ENCODE measurements around the gene SCO2.

SCO2 gene

GRCh38 chr22:50503475-50504145 is 21.8 kb downstream of the SCO2 start:
- Histone ChIP-seq H3K4me2 (ENCODE audit: low read length) (no peak overlapping the region), H4K8ac (ENCODE audit: low read depth, low read length) (no peak overlapping the region), H2BK12ac (ENCODE audit: low read length) (no peak overlapping the region), H3K79me1 (ENCODE audit: low read length) (peaks cover 8% of the 10 kb centered on the region), H2BK5ac (ENCODE audit: low read depth, low read length, poor library complexity) (no peak overlapping the region), H3K9me3 (ENCODE audit: insufficient read depth, low read depth, low read length) (no peaks in the 10 kb centered on the region), H3K18ac (ENCODE audit: low read length) (no peak overlapping the region), H3K14ac (ENCODE audit: low read length) (no peak overlapping the region), H2BK120ac (ENCODE audit: insufficient read depth, low read length, poor library complexity) (no peak overlapping the region), H3K36me3 (ENCODE audit: control insufficient read depth in 1 of 2, insufficient read depth in 2 of 2, low read length in 2 of 2) (peaks cover 36 to 37% of the 10 kb centered on the region in 2 experiments), H3K27ac (ENCODE audit: low read depth, low read length) (no peak overlapping the region), H3K9ac (ENCODE audit: low read length) (no peak overlapping the region), H4K91ac (ENCODE audit: low read depth, low read length) (no peak overlapping the region), H3K23ac (ENCODE audit: low read length) (no peak overlapping the region), H3K79me2 (ENCODE audit: control insufficient read depth, insufficient read depth, low read length, poor library complexity) (peaks cover 13% of the 10 kb centered on the region), H2AK5ac (ENCODE audit: low read length) (no peak overlapping the region), H2AFZ (ENCODE audit: insufficient read depth, low read length, poor library complexity) (no peak overlapping the region), H3K4me3 (ENCODE audit: low read depth, low read length) (no peak overlapping the region), H3K4ac (ENCODE audit: low read depth, low read length) (no peak overlapping the region), H3K27me3 (ENCODE audit: insufficient read depth, low read length) (no peaks in the 10 kb centered on the region), H3K4me1 (ENCODE audit: control insufficient read depth in 1 of 2, insufficient read depth in 2 of 2, low read length in 2 of 2) (peaks cover 6 to 12% of the 10 kb centered on the region in 2 experiments), H4K12ac (ENCODE audit: low read depth, low read length) (no peak overlapping the region)
- no CpG with 5 or more reads among the region's 26 CpGs for WGBS (ENCODE audit: extremely low coverage, insufficient coverage, insufficient read length)
- no peak for DNase-seq

DNA sequence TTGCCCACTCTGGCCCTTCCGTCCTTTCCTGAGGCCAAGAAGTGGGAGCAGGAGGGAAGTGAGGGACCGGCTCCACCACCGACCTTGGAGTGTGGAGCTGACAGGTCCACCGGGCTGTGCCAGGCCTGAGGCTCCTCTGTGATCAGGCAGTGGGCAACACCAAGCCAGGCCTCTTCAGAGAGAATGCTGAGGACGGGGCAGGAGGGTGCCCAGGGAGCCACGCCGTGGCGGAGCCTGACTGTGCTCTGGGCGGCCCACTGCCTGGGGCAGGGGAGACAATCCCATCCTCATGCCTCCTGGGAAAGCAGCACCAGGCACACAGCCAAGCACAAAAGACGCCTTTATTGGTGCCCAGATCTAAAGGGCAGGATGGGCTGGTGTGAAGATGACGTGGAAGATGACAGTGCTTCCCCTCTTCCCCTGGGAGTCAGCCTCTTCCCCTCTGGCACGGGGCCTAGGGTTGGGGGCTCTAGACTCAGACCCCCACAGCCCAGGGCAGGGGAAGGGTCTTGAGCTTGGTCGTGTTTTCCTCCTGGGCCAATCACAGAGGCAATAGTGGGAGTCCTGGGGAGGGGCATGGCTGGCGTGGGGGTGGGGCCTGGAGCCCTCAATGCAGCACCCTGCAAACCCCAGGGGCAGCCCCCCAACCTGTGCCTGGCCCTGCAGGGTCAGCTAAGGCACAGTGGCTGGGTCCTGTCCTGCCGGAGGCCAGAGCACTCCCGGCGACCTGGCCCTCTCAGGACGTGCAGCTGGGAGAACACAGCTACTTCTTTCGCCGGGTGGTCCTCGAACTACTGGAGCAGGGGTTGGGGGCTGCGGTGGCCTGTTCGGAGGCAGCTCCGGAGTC is 22.5 kb downstream of the SCO2 start:
- no peak overlapping the region for H3K4ac ChIP-seq (ENCODE audit: low read depth, low read length)
- H3K4me2 ChIP-seq (ENCODE audit: low read length): no peak overlapping the region
- no peak overlapping the region for H2BK120ac ChIP-seq (ENCODE audit: insufficient read depth, low read length, poor library complexity)
- WGBS (ENCODE audit: extremely low coverage, insufficient coverage, insufficient read length): no CpG with 5 or more reads among the region's 24 CpGs
- H3K9ac ChIP-seq (ENCODE audit: low read length): no peak overlapping the region
- H2BK12ac ChIP-seq (ENCODE audit: low read length): no peak overlapping the region
- H3K4me1 ChIP-seq (ENCODE audit: control insufficient read depth in 1 of 2, insufficient read depth in 2 of 2, low read length in 2 of 2): peaks cover 8 to 13% of the 10 kb centered on the region in 2 experiments
- H3K36me3 ChIP-seq (ENCODE audit: control insufficient read depth in 1 of 2, insufficient read depth in 2 of 2, low read length in 2 of 2): peaks cover 36 to 37% of the 10 kb centered on the region in 2 experiments
- no peak overlapping the region for H2AK5ac ChIP-seq (ENCODE audit: low read length)
- no peak overlapping the region for H3K27ac ChIP-seq (ENCODE audit: low read depth, low read length)
- no peak overlapping the region for H3K4me3 ChIP-seq (ENCODE audit: low read depth, low read length)
- H3K79me2 ChIP-seq (ENCODE audit: control insufficient read depth, insufficient read depth, low read length, poor library complexity): peaks cover 8% of the 10 kb centered on the region
- no peak overlapping the region for H4K12ac ChIP-seq (ENCODE audit: low read depth, low read length)
- H3K79me1 ChIP-seq (ENCODE audit: low read length): peaks cover 5% of the 10 kb centered on the region
- no peaks in the 10 kb centered on the region for H3K27me3 ChIP-seq (ENCODE audit: insufficient read depth, low read length)
- no peaks in the 10 kb centered on the region for H3K9me3 ChIP-seq (ENCODE audit: insufficient read depth, low read depth, low read length)
- no peak overlapping the region for H3K23ac ChIP-seq (ENCODE audit: low read length)
- H2AFZ ChIP-seq (ENCODE audit: insufficient read depth, low read length, poor library complexity): no peak overlapping the region
- DNase-seq: no peak
- no peak overlapping the region for H4K8ac ChIP-seq (ENCODE audit: low read depth, low read length)
- H4K91ac ChIP-seq (ENCODE audit: low read depth, low read length): no peak overlapping the region
- no peak overlapping the region for H3K18ac ChIP-seq (ENCODE audit: low read length)
- no peak overlapping the region for H3K14ac ChIP-seq (ENCODE audit: low read length)
- H2BK5ac ChIP-seq (ENCODE audit: low read depth, low read length, poor library complexity): no peak overlapping the region

DNA sequence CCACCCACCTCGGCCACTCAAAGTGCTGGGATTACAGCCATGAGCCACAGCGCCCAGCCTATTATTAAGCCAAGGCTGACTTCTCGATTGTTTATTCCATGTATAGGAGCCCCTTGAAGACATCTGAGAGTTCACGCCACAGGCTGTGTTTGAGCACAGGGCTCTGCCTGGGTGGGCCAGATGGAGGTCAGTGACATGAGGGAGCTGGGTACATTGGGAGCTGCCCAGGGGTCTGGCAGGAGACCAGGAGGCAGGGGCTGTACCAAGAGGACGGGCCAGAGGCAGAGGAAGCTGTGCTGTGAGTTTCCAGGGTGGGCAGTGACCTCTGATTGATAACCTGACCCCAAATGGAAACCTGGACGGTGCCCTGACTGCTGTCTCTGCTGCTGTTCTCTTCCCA is 23.3 kb downstream of the SCO2 start:
- Histone ChIP-seq H3K4me1 (ENCODE audit: control insufficient read depth in 1 of 2, insufficient read depth in 2 of 2, low read length in 2 of 2) (peaks cover 9 to 16% of the 10 kb centered on the region in 2 experiments), H3K9me3 (ENCODE audit: insufficient read depth, low read depth, low read length) (no peaks in the 10 kb centered on the region), H4K12ac (ENCODE audit: low read depth, low read length) (no peak overlapping the region), H2BK12ac (ENCODE audit: low read length) (no peak overlapping the region), H3K27me3 (ENCODE audit: insufficient read depth, low read length) (no peaks in the 10 kb centered on the region), H2BK120ac (ENCODE audit: insufficient read depth, low read length, poor library complexity) (no peak overlapping the region), H3K36me3 (ENCODE audit: control insufficient read depth in 1 of 2, insufficient read depth in 2 of 2, low read length in 2 of 2) (peaks cover 36 to 37% of the 10 kb centered on the region in 2 experiments), H3K14ac (ENCODE audit: low read length) (no peak overlapping the region), H3K79me1 (ENCODE audit: low read length) (peaks cover 2% of the 10 kb centered on the region), H3K4me3 (ENCODE audit: low read depth, low read length) (no peak overlapping the region), H3K4ac (ENCODE audit: low read depth, low read length) (no peak overlapping the region), H2AFZ (ENCODE audit: insufficient read depth, low read length, poor library complexity) (no peak overlapping the region), H4K91ac (ENCODE audit: low read depth, low read length) (no peak overlapping the region), H3K18ac (ENCODE audit: low read length) (no peak overlapping the region), H2AK5ac (ENCODE audit: low read length) (no peak overlapping the region), H3K9ac (ENCODE audit: low read length) (no peak overlapping the region), H3K27ac (ENCODE audit: low read depth, low read length) (no peak overlapping the region), H2BK5ac (ENCODE audit: low read depth, low read length, poor library complexity) (no peak overlapping the region), H3K23ac (ENCODE audit: low read length) (no peak overlapping the region), H4K8ac (ENCODE audit: low read depth, low read length) (no peak overlapping the region), H3K79me2 (ENCODE audit: control insufficient read depth, insufficient read depth, low read length, poor library complexity) (peaks cover 4% of the 10 kb centered on the region), H3K4me2 (ENCODE audit: low read length) (no peak overlapping the region)
- no peak for DNase-seq
- no CpG with 5 or more reads among the region's 6 CpGs for WGBS (ENCODE audit: extremely low coverage, insufficient coverage, insufficient read length)

DNA sequence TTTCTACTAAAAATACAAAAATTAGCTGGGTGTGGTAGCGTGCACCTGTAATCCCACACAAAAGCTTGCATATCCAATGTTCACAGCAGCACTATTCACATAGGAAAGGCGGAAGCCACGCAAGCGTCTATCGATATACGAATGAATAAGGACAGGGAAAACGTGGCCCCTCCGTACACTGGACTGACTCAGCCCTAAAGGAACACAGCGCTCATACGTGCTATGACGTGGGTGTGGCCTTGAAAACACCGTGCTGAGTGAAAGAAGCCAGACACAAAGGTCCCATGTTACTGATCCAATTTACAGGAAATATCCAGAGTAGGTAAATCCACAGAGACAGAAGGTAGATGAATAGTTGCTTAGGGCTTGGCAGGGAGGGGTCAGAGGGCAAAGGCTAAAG is 24.9 kb downstream of the SCO2 start:
- H2BK120ac ChIP-seq (ENCODE audit: insufficient read depth, low read length, poor library complexity): no peak overlapping the region
- no CpG with 5 or more reads among the region's 12 CpGs for WGBS (ENCODE audit: extremely low coverage, insufficient coverage, insufficient read length)

More for the DNA sequence above, 24.9 kb downstream of the SCO2 start:
- Histone ChIP-seq H3K27me3 (ENCODE audit: insufficient read depth, low read length) (no peaks in the 10 kb centered on the region), H3K27ac (ENCODE audit: low read depth, low read length) (no peak overlapping the region), H2BK5ac (ENCODE audit: low read depth, low read length, poor library complexity) (no peak overlapping the region), H3K18ac (ENCODE audit: low read length) (no peak overlapping the region), H4K91ac (ENCODE audit: low read depth, low read length) (no peak overlapping the region), H3K79me2 (ENCODE audit: control insufficient read depth, insufficient read depth, low read length, poor library complexity) (no peaks in the 10 kb centered on the region), H2BK12ac (ENCODE audit: low read length) (no peak overlapping the region), H3K23ac (ENCODE audit: low read length) (no peak overlapping the region), H3K36me3 (ENCODE audit: control insufficient read depth in 1 of 2, insufficient read depth in 2 of 2, low read length in 2 of 2) (peaks cover 28 to 29% of the 10 kb centered on the region in 2 experiments), H3K4me3 (ENCODE audit: low read depth, low read length) (no peak overlapping the region), H3K14ac (ENCODE audit: low read length) (no peak overlapping the region), H2AFZ (ENCODE audit: insufficient read depth, low read length, poor library complexity) (no peak overlapping the region), H3K4ac (ENCODE audit: low read depth, low read length) (no peak overlapping the region), H3K9ac (ENCODE audit: low read length) (no peak overlapping the region), H4K8ac (ENCODE audit: low read depth, low read length) (no peak overlapping the region), H4K12ac (ENCODE audit: low read depth, low read length) (no peak overlapping the region), H2AK5ac (ENCODE audit: low read length) (no peak overlapping the region), H3K9me3 (ENCODE audit: insufficient read depth, low read depth, low read length) (no peaks in the 10 kb centered on the region), H3K4me1 (ENCODE audit: control insufficient read depth in 1 of 2, insufficient read depth in 2 of 2, low read length in 2 of 2) (peaks cover 3 to 6% of the 10 kb centered on the region in 2 experiments), H3K79me1 (ENCODE audit: low read length) (no peaks in the 10 kb centered on the region), H3K4me2 (ENCODE audit: low read length) (no peak overlapping the region)
- no peak for DNase-seq

All from trophoblast cell (in vitro differentiated cells and primary cell).